NCI-H2029 treated with DMSO at 0.1 percent for 48 hours (cell line): Measurements from ENCODE around the gene AMN1.
"Not testable (repeated sequence)": the region's sequence is repeated elsewhere in the genome, so short reads cannot be mapped to it uniquely, and the experiment has no call there.

Experiments used
- DNase-seq: peaks from one replicate; lab custom pipeline; 2025; lab: John Stamatoyannopoulos, UW

Gene AMN1

GRCh38 chr12:31685801-31686200 is 43.0 kb downstream of the AMN1 start:
- no peak for DNase-seq

GRCh38 chr12:31682136-31682962 is 46.5 kb downstream of the AMN1 start:
- DNase-seq, result peak; percentile 81

- DNase-seq, result no peak
Measured at GRCh38 chr12:31672521-31672920, 56.3 kb downstream of the AMN1 start.

GRCh38 chr12:31669582-31669981 is 59.2 kb downstream of the AMN1 start:
- not testable (repeated sequence) for DNase-seq

GRCh38 chr12:31669020-31669419 is 59.8 kb downstream of the AMN1 start:
- no peak for DNase-seq

- no peak for DNase-seq
Measured at GRCh38 chr12:31664038-31664437, 64.8 kb downstream of the AMN1 start.

- no peak for DNase-seq
Measured at GRCh38 chr12:31663576-31663975, 65.2 kb downstream of the AMN1 start.

- DNase-seq, result no peak
Measured at GRCh38 chr12:31662176-31662849, 66.5 kb downstream of the AMN1 start.

- DNase-seq, result peak; percentile 83
Measured at GRCh38 chr12:31659087-31659942, 69.5 kb downstream of the AMN1 start, which contains the start of gene ETFBKMT. TSS of gene ETFBKMT (plus strand) at chr12:31659688. CDS start at chr12:31661954, 2,266 bp downstream.

GRCh38 chr12:31658471-31659086 is 70.2 kb downstream of the AMN1 start:
- no peak for DNase-seq

- no peak for DNase-seq
Measured at GRCh38 chr12:31655792-31656191, 73.0 kb downstream of the AMN1 start.

GRCh38 chr12:31655208-31655607 is 73.6 kb downstream of the AMN1 start:
- no peak for DNase-seq

- no peak for DNase-seq
Measured at GRCh38 chr12:31651893-31652521, 76.8 kb downstream of the AMN1 start.

GRCh38 chr12:31650918-31651317 is 77.9 kb downstream of the AMN1 start:
- DNase-seq, result no peak

GRCh38 chr12:31647086-31647491 is 81.7 kb downstream of the AMN1 start:
- DNase-seq, result no peak

GRCh38 chr12:31645924-31646323 is 82.9 kb downstream of the AMN1 start:
- DNase-seq, result no peak

- no peak for DNase-seq
Measured at GRCh38 chr12:31644536-31644935, 84.3 kb downstream of the AMN1 start.

- no peak for DNase-seq
Measured at GRCh38 chr12:31641509-31642090, 87.2 kb downstream of the AMN1 start.

GRCh38 chr12:31634620-31635019 is 94.2 kb downstream of the AMN1 start:
- DNase-seq, result no peak

- no peak for DNase-seq
Measured at GRCh38 chr12:31633464-31633863, 95.4 kb downstream of the AMN1 start.

- DNase-seq, result no peak
Measured at GRCh38 chr12:31631809-31632208, 97.0 kb downstream of the AMN1 start.
